Activated CD4-positive, alpha-beta T cell treated with anti-CD3 and anti-CD28 coated beads, Interleukin-10, Interleukin-2, amounts not matched to agents 100 ng/mL and 50 ng/mL, durations not matched to agents 16 hours and 8 hours (primary cell): ENCODE results near the gene PAOX.
A peak's percentile ranks its signal among the peaks of the same experiment; 100 is the strongest.

ENCODE experiments used
- DNase-seq: peaks from one replicate; pipeline ENCODE4 v3.0.0-alpha.2; 2020

Gene PAOX

DNA sequence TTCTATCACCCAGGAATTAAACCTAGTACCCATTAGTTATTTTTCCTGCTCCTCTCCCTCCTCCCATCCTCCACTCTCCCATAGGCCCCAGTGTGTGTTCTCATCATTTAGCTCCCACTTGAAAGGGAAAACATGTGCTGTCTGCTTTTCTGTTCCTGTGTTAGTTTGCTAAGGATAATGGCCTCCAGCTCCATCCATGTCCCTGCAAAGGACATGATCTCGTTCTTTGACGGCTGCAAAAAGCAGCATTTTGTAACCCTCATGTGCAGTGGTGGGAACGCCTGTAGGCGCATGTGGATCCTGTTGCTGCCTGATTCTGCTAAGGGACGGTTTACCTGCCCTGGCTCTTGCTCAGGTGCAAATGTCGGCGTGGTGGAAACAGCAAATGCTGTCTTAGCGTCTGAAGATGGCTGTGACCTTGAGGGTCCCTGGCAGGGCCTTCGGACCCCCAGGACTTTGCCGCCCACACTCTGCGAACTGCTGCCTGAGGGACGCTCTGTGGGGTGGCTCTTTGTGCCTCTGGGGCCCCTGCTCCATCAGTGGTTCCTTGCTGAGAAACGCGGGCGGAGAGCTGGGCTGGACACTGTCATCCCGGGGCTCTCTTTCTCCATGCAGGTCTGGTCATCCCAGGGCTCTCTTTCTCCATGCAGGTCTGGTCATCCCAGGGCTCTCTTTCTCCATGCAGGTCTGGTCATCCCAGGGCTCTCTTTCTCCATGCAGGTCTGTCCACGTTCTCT is 9.3 kb downstream of the PAOX start:
- no peak for DNase-seq

DNA sequence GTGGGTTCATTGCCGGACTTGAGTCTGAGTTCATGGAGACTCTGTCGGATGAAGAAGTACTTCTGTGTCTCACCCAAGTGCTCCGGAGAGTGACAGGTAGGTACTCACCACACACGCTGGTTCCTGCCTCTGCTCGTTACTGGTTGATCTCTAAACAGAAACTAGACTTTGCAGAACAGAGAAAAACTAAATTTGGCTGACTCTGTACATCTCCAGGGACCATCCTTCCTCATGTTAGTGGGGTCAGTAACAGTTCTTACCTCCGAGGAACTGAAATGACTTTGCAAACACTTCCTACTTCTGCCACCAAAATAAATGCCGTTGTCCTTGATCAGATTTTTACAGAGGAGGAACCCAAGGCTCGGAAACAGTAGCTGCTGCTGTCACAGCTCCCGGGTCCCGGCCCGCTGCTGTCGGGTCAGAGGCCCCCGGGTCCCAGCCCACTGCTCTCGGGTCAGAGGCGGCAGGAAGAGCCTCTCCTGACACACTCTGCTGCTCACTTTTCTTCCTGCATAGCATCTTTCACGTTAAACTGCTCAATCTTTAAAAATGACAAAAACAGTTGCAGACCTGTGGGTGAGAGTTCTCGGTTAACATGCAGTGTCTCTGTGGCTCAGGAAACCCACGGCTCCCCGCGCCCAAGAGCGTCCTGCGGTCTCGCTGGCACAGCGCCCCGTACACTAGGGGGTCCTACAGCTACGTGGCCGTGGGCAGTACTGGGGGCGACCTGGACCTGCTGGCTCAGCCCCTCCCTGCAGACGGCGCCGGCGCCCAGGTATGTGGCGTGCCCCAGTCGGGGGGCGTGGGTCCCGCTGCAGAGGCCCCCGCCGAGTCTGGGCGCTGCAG is 10.1 kb downstream of the PAOX start:
- peak; percentile 61 for DNase-seq

DNA sequence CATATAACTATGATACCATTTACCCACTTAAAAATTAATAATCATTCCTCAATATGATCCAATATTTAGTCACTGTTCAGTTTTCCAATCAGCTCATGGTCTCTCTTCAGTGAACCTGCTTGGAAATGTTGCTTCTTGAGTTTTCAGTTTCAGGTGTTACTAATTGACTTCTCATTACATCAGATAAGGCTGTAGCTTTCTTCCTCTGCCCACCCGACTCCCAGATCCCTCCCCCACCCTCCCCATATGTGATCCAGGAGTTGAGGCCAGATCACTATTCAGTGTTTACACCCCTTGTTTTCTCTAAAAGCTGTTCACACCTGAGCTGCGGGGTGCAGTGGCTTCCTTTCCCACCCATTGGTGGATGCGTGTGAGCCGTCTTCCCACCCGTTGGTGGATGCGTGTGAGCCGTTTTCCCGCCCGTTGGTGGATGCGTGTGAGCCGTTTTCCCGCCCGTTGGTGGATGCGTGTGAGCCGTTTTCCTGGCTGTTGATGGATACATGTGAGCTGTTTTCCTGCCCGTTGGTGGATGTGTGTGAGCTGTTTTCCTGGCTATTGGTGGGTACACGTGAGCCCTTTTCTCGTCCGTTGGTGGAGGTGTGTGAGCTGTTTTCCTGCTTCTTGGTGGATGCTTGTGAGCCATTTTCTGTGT is 11.7 kb downstream of the PAOX start:
- DNase-seq, result no peak

DNA sequence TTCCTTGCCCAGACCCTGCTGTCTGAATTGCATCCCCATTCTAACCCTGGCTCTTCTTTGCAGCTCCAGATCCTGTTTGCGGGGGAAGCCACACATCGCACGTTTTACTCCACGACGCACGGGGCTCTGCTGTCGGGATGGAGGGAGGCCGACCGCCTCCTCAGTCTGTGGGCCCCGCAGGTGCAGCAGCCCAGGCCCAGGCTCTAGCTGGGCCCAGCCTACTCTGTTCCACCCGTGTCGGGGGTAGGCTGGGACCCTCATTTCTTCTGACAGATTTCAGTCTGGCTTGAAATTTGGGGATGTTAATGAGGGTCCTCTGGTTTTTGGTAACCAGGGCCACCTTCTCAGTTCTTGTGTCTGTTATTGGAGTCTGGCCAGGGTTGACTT is 12.2 kb downstream of the PAOX start:
- no peak for DNase-seq

DNA sequence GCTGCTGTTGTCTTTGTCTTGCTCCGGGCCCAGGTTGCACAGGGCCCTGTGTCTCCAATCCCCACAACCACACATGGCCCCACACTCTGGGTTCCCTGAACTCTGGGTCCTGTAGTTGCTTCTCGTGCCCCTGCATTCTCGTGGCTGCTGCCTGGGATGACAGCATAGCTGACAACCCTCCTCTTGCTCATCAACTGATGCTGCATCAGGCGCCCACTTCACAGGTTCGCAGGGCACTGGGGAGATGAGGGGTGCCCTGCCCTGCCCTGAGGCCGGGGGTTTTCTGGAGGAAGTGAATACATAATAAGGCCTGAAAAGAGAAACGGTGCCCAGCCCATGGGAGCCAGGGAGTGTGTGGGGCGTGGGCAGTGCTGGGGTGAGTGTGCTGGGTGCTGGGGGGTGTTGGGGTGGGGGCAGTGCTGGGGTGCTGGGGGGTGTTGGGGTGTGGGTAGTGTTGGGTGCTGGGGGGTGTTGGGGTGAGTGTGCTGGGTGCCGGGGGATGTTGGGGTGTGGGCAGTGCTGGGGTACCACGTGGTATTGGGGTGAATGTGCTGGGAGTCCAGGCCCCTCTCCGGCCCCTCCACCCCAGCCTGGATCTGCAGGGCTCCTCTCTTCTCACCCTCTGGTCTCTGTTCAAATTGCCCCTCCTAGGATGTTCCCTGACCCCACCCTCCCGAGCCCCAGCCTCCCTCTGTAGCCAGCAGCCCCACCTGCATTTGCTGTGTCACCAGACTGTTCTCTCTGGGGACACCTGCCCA is 12.9 kb downstream of the PAOX start:
- no peak for DNase-seq

DNA sequence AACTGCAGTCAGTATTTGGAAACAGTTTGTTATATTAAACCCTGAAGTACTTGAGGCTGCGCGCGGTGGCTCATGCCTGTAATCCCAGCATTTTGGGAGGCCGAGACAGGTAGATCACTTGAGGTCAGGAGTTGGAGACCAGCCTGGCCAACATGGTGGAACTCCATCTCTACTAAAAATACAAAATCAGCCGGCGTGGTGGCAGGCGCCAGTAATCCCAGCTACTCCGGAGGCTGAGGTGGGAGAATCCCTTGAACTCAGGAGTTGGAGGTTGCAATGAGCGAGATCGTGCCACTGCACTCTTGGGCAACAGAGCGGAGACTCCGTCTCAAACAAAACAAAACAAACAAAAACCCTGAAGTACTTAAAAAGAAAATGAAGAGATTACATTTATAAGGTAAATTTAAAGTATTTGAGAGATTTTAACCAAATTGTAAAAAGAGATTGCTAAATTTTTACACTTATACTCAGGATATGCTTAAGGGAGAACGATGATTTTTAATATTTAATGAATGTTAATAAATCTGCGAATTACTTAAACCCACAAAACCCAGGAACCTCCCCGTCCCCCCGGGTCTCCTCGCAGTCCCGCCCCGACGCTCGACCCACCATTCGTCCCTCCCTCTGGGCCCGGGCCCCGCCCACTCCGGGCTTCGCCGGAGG is 14.5 kb downstream of the PAOX start:
- DNase-seq, result no peak

DNA sequence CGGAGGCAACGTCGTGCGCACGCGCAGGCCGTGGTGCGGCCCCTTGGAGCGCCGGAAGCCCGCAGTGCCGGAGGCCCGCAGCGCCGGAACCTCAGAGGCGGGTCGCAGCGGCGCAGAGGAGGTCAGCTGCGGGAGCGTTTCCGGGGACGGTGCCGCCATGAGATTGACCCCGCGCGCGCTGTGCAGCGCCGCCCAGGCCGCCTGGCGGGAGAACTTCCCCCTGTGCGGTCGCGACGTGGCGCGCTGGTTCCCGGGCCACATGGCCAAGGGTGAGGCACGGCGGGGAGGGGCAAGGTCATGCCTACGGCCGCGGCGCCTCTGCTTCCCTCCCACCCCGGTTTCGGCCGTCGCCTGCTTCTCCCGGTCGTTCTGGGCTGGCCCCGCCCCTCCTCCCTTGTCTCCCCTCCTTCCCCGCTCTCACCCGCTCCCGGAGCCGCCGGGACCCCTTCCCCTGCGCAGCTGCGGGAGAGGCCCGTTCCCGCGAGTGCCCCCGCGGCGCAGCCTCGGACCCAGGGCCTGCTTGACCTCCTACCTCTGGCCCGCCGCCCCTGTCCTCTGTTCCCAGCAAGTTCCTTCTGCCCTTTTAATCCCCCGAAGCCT is 15.1 kb downstream of the PAOX start, which contains the start of gene MTG1:
MTG1 (plus strand) TSS at position 94 of the 600 bp plus-strand sequence; CDS start at position 158, 64 bp downstream.
- DNase-seq, result peak; percentile 98

DNA sequence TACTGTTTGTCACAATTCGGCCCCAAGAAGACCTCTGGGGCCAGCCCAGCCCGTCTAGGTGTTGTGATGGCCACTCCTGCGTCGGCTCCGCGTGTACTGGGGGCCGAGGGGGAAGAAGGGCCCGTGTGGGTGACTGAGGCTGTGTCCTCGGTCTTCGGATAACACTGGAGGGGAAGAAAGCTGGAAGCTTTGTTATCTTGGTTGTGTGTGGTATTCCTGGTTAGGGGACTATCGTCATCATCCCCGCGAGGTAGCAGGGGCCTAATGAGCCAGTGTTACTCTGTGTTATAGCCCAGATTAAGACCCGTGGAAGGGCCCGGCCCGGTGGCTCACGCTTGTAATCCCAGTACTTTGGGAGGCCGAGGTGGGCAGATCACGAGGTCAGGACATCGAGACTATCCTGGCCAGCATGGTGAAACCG is 15.7 kb downstream of the PAOX start:
- DNase-seq, result no peak

DNA sequence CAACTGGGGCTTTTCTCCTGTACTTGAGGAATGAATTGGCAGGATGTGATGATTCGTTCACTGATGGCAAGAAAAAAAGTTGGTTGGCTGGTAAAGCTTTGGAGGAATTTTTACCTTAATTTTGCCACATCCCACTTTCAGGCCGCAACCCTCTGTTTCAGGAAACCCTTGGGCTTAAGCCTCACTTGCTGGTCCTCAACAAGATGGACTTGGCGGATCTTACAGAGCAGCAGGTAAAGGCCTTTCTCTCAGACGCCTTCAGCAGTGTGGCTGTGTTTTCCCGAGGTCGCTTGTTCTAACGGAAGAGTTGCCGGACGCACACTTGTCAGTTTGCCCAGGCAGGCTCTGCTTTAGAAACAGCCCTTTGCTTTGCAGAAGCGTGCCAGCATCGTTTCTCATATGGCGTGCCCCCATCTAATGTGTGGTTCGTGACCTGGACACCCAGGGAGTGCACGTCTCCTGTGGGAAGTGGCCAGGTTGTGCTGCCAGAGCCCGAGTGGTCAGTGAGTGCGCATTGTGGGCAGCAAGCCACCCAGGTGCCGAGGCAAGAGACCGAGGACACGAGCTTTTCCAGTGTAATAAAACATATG is 17.1 kb downstream of the PAOX start:
- DNase-seq, result no peak

DNA sequence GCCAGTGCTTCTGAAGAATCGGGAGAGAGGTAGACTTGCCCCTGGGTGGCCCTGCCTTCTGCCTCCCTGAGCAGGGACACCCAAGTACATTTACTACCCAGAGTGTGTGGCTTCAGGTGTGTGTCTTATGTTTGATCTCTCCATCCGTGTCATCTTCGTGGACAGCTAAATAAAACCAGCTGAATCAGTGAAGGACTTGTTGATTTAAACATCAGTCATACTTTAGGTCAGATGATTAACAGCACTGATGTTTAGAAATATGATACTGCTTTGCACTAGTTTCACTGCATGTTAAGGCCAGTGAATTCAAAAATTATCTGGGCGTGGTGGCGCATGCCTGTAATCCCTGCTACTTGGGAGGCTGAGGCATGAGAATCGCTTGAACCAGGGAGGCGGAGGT is 18.9 kb downstream of the PAOX start:
- no peak for DNase-seq

DNA sequence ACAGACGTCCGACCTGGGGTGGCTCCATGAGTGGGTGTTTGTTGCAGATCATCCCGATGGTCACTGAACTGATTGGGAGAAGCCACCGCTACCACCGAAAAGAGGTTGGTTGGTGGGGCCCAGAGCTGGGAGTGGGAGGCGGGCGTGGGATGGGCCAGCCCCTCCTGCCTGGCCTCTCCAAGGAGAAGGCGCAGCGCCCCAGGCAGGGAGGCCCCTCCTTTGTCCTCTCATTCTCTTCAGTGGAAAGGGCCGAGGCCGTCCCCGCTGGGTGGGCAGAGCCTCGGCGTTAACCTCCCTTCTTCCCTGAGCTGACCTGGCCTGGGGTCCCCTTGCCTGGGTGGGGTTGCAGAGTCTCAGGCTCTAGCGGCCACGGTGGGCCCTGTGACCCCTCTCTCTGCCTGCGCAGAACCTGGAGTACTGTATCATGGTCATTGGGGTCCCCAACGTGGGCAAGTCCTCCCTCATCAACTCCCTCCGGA is 20.1 kb downstream of the PAOX start:
- DNase-seq, result no peak

DNA sequence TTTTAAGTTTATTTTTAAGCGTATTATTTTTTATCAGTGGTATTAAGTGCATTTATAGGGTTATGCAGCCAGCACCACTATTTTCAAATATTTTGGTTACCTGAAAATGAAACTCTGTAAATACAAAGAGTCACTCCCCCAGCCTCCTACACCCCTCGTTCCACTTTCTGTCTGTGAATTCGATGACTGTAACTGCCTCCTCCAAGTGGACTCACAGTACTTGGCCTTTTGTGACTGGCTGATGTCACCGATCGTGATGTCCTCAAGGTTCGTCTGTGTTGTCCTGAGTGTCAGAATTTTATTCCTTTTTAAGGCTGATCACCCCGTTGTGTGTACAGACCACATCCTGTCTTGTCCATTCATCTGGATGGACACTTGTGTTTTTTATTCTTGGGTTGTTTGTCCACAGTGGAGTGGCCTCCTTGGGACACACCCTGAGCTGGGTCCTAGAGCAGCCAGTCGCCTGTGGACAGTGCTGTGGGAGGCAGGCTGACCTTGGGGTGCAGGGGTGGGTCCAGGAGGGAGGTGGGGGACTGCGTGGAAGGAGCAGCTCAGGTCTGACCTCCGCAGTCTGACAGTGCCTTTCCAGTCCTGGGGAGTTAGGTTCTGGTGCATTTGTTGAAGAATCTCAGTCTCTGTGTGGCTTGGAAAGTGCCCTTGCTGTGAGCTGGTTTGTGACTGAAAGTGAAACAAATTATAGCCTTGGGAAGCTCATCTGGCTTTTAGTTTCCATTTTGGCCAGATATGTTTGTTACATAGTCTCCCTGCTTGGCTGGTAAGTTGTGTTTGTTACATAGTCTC is 21.8 kb downstream of the PAOX start:
- peak; percentile 50 for DNase-seq

DNA sequence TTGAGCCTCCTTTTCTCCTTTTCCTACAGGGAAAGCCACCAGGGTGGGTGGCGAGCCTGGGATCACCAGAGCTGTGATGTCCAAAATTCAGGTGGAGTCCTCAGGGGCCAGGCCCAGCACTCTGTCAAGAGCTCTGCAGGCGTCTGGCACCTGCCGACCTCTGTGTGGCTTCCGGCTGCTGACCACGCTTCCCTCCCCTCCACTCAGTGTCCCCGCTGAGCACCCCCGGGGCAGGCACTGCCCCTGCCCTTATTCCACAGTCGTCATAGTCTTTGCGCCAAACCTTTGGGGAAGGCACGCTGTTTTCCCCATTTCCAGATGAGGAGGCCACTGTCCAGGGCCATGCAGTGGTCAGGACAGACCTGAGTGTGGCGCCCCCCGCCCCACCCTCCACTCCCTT is 22.4 kb downstream of the PAOX start:
- DNase-seq, result no peak

DNA sequence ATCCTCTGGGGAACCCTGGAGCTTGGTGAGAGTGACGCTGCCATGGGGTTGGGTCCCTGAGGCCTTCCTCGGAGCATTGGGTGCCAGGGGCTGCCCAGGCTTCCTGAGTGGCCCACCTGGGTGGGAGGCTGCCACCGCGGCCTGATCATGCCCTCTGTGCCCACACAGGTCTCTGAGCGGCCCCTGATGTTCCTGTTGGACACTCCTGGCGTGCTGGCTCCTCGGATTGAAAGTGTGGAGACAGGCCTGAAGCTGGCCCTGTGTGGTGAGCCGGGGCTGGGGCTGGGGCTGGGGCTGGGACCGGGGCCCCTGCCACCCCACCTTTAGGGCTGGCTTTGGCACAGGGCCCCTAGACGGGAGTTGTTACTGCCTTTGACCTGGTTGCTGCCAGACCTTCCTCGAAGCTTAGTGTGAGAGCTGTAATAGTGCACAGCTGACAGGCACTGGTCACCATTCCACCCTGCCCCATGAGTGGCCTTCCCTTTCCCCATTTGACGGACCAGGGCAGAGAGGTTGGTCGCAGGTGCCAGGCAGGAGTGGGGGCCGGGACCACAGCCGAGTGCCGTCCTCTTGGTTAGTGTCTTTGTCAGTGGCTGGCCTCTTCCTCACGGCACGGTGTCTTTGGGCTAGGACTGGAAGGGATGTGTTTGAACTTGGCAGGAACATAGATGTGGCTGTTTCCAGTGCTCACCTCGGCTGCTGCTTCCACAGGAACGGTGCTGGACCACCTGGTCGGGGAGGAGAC is 23.1 kb downstream of the PAOX start:
- no peak for DNase-seq

DNA sequence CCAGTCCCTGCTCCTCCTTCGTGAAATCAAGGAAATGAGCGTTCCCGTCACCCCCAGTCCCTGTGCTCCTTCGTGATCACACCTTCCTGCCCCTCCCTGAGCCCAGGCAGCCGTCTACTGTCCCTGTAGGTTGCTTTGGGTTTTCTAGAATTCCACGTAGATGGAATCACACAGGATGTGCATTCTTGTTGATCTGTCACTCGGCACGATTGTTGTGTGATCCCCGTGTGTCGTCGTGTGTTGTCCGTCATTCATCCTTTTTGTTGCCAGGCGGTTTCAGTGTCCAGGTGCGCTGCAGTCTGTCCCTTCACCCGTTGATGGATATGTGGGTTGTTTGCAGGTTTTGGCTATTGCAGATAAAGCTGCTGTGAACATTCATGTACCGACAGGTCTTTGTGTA is 24.3 kb downstream of the PAOX start:
- no peak for DNase-seq

DNA sequence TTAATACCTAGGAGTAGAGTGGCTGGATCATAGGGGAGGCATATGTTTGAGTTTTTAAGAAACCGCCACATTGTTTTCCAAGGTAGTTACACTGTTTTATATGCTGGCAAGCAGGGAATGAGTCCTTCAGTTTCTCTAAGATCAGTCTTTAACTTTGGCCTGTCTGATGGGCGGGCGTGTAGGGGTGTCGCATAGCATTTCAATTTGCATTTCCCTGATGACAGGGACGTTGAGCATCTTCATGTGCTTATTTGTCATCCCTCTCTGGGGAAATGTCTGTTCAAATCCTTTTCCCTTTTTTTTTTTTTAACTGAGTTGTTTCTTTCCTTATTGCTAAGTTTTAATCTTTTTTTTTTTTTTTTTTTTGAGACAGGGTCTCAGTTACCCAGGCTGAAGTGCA is 24.7 kb downstream of the PAOX start:
- no peak for DNase-seq

DNA sequence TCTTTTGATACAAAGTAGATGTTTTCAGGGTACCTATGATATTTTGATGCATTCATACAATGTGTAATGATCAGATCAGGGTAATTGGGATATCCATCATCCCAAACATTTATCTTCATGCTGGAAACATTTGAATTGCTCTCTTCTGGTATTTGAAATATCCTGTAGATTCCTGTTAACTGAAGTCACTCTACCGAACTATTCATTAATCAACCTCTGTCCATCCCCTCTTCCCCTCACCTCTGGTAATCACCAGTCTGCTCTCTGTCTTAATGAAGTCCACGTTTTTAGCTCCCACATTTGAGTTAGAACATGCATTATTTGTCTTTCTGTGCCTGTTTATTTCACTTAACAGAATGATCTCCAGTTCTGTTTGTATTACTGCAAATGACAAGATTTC is 26.2 kb downstream of the PAOX start:
- no peak for DNase-seq

DNA sequence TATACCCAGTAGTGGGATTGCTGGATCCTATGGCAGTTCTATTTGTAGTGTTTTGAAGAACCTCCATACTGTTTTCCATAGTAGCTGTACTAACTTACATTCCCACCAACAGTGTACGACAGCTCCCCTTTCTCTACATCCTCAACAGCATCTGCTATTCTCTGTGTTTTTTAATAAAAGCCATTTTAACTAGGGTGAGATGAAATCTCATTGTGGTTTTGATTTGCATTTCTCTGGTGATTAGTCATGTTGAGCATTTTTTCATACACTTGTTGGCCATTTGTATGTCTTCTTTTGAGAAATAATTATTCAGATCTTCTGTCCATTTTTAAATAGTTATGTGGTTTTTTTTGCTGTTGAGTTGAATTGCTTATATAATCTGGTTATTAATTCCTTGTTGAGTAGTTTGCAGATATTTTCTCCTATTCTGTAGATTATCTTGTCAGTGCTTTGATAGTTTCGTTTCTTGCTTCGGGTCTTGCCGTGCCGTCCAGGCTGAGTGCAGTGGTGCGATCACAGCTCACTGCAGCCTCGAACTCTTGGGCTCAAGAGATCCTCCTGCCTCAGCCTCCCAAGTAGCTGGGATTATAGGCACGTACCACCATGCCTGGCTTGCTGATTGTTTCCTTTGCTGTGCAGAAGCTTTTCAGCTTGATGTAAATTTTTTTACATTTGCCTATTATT is 26.9 kb downstream of the PAOX start:
- DNase-seq, result no peak
